ENCODE results near the gene TSGA10IP.

DNA sequence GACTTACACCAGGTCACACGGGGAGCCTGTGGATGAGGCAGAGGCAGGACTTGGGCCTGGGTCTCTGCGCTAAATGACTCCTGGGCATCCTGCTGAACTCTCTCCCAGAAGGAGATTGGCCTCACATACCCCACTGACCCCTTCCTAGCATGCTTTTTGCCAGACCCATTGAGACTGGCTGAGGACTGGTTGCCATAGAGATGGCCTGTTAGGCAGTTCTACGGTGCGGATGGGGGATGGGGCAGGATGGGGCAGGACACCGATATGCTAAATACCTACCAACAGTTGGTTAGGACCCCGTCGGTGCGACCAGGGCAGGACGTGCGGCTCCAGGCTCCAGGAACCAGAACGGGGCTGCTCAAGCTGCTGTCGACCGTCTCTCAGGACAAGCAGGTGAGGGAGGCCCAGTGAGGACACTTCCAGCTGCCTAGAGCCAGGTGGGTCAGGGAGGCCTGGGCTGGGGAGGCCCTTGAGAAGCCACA is at the start of gene TSGA10IP:
- TF ChIP-seq CTCF (conservative IDR thresholded peaks at IDR 0.05; ENCODE audit: low read length) (no peak), EZH2phosphoT487 (IDR thresholded peaks at IDR 0.05; ENCODE audit: borderline replicate concordance) (no peak)
